HG02610 (cell line): ENCODE measurements around the gene MYH14.
"Not testable (repeated sequence)": the region's sequence is repeated elsewhere in the genome, so short reads cannot be mapped to it uniquely, and the experiment has no call there.

Source experiments
- ATAC-seq: cut with Tn5 transposase; IDR thresholded peaks from one replicate; pipeline ENCODE4 v1.9.1; 2021; ENCODE audit warnings: mild to moderate bottlenecking, moderate library complexity; ENCODE audit not compliant: unreplicated experiment

MYH14 gene

DNA sequence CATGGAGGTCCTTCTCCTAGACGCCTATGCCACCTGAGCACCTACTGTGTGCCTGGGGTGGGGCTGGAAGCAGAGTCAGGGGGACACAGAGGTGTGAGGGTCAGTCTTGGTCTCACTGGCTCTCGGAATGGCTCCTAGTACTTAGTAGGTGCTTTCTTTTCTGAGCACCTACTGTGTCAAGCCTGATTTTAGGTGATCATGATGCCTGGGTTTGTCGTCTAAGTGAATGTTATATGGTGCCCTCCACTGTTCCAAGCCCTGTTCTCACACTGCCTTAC is 20.0 kb downstream of the MYH14 start:
- ATAC-seq = no peak

DNA sequence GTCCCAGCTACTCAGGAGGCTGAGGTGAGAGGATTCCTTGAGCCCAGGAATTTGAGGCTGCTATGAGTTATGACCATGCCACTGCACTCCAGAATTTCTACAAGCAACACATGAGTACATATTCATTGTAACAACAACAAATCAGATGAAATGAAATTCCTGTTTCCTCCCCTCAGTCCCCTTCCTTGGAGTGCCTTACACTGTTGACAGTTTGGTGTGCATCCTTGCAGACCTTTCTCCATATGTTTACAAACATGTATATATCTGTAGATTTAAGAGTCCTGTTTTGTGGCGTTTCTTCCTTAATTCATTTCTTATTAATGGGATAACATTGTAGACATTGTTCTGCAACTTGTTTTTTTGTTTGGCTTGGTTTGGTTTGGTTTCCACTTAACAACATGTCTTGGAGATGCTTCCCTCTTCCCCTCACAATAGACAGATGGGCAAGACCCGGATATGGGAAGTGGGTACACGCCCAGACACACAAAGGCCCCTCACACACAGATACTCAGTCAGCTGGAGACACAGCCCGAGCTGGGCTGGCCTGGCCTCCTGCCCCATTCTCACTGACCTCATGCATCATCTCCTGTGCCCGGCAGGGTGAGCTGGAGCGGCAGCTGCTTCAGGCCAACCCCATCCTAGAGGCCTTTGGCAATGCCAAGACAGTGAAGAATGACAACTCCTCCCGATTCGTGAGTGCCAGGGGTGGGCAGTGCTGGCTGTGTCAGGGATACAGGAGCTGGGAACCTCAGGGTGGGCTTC is 21.7 kb downstream of the MYH14 start:
- no peak for ATAC-seq

DNA sequence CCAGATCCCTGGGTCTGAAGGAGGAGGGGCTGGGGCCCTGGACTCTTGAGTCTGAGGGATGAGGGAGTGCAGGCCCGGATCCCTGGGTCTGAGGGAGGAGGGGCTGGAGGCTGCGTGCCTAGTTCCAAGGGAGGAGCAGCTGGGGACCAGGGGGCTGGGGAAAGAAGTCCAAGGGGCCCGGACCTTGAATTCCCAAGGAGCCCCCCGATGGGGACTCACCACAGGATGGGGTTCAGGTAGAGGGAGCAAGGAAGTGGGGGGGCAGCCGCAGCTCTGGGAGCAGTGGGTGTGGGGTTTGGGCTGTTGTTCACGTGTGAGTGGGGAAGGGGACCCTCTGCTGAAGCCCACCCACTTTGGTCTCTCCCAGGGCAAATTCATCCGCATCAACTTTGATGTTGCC is 23.1 kb downstream of the MYH14 start:
- ATAC-seq = no peak

GRCh38 chr19:50228153-50228552 is 24.7 kb downstream of the MYH14 start:
- ATAC-seq = not testable (repeated sequence)

DNA sequence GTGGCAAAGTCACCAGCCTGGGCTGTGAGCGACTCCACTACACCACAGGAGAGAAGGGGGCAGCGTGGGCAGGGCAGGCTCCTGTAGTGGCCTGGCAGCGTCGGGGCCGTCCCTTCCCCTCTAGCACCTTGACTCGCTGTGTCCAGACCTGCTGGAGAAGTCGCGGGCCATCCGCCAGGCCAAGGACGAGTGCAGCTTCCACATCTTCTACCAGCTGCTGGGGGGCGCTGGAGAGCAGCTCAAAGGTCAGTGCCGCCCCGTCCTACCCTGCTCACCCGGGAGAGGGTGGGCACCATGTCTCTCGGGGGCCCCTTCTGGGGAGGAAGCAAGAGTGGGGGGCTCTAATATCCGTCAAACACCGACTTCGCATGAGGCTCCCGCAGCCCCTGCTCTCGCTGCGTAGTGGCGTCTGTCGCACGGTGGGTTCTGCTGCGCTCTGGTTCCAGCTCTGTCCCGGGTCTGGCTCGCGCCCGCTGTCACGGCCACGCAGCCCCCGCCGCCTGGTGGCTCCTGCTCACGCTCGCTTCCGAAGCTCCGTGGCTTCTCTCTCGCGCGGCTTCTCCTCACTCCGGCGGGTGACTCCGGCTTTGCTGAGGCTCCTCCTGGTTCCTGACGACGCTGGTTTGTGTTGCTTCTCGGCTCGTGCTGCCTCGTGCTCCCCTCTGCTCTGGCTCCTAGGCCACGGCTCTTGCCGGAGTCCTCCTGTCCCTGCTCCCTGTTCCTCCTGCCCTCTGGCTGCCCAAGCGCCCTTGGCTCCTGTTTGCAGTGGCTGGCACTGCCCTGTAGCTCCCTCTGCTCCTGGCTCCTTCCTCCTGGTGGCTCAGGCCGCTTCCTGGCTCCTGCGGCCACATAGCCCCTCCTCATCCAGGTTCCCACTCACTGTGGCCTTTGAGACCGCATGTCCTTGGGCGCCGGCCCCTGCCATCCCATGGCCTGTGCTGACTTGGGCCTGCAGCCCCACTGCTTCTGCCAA is 27.2 kb downstream of the MYH14 start:
- ATAC-seq = no peak

GRCh38 chr19:50231417-50231816 is 28.0 kb downstream of the MYH14 start:
- ATAC-seq = not testable (repeated sequence)

- no peak for ATAC-seq
Observed at GRCh38 chr19:50231821-50232220, 28.4 kb downstream of the MYH14 start.

DNA sequence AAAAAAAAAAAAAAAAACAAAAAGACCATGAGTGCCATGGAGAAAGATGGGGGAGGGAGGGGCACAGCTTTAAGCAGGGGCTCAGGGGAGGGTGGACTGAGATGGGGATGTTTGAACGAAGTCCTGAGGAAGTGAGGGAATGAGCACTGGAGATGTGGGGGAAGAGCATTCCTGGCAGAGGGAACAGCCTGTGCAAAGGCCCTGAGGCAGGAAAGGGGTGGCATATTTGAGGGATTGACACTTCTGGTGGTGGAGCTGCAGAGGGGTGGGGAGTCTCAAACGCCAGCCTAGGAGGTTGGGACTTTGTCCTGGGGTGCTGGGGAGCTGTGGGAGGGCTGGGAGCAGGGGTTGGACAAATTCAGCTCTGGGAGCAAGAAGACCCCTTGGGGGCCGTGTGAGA is 29.2 kb downstream of the MYH14 start:
- no peak for ATAC-seq

GRCh38 chr19:50233308-50233910 is 30.0 kb downstream of the MYH14 start:
- no peak for ATAC-seq

GRCh38 chr19:50237493-50237892 is 34.1 kb downstream of the MYH14 start:
- ATAC-seq = not testable (repeated sequence)

- no peak for ATAC-seq
Observed at GRCh38 chr19:50238043-50238442, 34.6 kb downstream of the MYH14 start.

- ATAC-seq = no peak
Observed at GRCh38 chr19:50239921-50240590, 36.6 kb downstream of the MYH14 start.

GRCh38 chr19:50242581-50242980 is 39.2 kb downstream of the MYH14 start:
- no peak for ATAC-seq

DNA sequence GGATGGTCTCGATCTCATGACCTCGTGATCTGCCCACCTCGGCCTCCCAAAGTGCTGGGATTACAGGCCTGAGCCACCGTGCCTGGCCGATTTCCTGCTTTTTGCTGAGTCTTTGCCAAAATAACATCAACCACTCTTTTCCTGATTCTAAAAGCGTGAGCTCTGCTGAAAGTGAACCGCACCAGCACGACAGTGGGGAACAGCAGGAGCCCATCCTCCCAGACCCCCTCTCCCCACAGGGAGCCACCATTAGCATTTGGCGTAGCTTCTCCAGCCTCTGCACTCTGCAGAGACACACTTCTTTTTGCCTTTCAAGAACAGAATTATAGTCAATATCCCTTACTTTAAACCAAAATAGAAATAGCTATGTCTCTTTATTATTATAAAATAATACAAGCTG is 41.3 kb downstream of the MYH14 start:
- no peak for ATAC-seq

DNA sequence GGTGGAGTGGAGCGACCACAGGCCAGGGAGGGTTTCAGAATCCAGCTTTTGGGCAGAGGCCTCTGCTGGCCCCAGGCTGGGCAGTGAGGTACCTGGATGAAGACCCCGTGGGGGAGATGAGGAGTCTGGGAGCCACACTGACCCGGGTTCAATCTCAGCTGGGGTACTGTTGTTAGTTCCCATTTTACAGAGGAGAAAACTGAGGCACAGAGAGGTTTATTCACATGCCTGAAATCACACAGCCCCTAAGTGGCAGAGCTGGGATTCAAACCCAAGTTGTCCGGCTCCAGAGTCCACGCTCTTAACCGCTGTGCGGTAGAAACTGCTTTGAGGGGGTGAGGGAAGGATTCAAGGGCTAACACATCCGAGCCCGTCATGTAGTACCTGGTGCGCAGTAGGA is 45.0 kb downstream of the MYH14 start:
- ATAC-seq = no peak

DNA sequence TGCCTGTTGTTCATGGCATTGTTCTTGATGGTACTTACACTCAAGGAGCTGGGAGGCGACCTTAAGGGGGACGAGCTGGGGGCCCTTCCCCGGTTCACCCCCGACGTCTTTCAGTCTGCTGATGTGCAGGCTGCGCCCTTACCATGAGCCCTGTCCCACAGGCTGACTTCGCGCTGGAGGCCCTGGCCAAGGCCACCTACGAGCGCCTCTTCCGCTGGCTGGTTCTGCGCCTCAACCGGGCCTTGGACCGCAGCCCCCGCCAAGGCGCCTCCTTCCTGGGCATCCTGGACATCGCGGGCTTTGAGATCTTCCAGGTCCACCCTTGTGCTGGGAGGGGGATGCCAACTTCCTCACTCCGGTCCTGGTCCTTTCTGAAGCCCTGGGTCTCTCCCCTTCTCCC is 45.4 kb downstream of the MYH14 start:
- ATAC-seq = no peak

DNA sequence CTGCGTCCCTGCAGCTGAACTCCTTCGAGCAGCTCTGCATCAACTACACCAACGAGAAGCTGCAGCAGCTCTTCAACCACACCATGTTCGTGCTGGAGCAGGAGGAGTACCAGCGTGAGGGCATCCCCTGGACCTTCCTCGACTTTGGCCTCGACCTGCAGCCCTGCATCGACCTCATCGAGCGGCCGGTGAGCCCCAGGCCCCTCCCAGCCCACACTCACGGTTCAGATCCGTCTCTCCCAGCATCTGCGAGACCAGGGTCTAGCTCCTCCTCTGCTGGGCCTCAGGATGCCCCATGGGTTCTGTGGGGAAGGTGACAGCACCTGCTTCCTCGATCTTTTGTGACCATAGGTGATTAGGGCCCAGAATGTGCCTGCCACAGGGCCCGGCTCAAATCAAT is 46.2 kb downstream of the MYH14 start:
- no peak for ATAC-seq

DNA sequence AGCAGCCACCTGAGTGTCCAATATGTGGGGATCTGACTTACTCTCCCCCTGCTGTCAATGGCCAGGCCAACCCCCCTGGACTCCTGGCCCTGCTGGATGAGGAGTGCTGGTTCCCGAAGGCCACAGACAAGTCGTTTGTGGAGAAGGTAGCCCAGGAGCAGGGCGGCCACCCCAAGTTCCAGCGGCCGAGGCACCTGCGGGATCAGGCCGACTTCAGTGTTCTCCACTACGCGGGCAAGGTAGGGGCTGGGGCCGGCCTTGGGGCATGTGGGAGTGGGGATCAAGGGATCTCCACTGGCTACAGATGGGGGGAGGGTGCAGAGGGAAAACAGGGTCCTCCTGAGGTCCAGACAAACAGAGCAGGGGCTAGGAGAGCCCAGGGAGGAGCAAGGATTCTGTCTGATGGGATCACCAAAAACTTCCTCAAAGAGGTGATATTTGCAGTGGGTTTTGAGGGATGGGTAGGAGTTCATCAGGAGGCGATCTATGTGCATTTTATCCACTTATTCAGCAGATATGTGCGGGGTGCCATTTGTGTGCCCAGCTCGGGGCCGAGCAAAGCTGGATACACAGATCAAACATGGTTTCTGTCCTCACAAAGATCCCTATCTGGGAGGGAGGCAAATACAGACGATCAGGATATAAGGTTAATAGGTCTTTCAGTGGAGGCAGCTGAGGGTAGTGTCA is 47.2 kb downstream of the MYH14 start:
- no peak for ATAC-seq

DNA sequence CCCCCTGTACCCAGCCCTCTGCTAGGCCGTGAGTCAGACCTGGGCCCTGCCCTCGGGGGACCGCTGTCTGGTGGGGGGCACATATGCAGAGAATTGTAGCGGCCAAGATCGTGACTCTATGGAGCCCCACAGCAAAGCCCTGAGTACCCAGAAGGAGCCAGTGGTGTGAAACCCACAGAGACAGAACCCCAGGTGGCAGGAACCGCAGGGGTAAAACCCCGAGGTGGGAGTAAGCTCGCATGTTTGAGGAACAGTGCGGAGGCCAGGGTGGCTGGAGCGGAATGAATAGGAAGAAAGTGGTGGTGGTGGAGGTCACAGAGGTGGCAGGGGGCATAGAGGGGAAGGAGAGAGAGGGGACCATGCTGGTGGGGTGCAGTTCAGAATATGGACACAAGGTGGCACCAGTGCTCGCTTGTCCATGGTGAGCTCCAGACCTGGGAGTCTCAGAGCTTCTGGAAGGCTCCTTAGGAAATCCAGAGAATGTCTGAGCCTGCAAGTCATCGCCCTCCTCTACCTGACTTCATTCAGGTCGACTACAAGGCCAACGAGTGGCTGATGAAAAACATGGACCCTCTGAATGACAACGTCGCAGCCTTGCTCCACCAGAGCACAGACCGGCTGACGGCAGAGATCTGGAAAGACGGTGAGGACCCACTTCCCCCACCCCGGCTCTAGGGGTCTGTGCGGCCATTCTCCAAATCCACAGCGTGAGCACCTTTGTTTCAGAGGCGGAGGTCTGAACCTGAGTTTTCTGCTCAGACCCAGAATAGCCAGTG is 48.9 kb downstream of the MYH14 start:
- no peak for ATAC-seq

GRCh38 chr19:50252887-50253268 is 49.5 kb downstream of the MYH14 start:
- ATAC-seq = no peak
